Testis (tissue), 2 donors: ENCODE measurements around the gene ATP11A.

Experiments
- CTCF ChIP-seq, 3 experiments: fragments of 450-650 bp in 2 of 3; fragments of 200-600 bp in 1 of 3; sonication (generic) in 1 of 3; IDR thresholded peaks; one replicate each; pipeline ENCODE4 v1.5.1; 2016 to 2019; ENCODE audit warnings: antibody characterized with exemption in 3 of 3, mild to moderate bottlenecking in 2 of 3, moderate library complexity in 1 of 3
- POLR2A ChIP-seq: fragments of 450-650 bp; IDR thresholded peaks from one replicate; pipeline ENCODE4 v1.6.1; 2017; ENCODE audit warnings: antibody characterized with exemption, mild to moderate bottlenecking, moderate library complexity

GRCh38 chr13:112877066-112877465, 187.2 kb downstream of the ATP11A start:
- TF ChIP-seq CTCF (IDR thresholded peaks at IDR 0.05) (no peak), POLR2A (no peak)
